NCI-H524 treated with DMSO at 0.1 percent for 48 hours (cell line): Measurements from ENCODE around the gene MYLK4.
"Not testable (repeated sequence)": the region's sequence is repeated elsewhere in the genome, so short reads cannot be mapped to it uniquely, and the experiment has no call there.

ENCODE experiments used
- DNase-seq: peaks from one replicate; lab custom pipeline; 2025; lab: John Stamatoyannopoulos, UW

The MYLK4 gene

DNA sequence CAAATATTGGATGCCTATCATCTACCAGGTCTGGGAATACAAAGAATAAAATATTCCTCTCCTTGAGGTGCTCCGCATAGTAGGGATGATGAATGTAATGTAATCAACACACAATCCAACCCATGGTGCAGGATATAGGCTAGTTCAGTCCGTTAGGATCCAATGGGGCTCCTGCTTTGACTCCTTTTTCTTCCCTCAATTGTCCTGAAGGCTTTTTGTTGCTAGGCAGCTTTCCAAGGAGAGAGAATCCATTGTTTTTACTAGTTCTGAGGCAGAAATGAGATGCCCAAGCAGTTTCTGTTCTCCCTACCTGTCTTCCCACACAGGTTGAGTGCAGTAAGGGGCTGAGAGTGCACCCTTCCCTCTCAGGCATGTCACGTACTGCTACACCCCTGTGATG is 26.5 kb upstream of the MYLK4 start:
- DNase-seq = no peak

DNA sequence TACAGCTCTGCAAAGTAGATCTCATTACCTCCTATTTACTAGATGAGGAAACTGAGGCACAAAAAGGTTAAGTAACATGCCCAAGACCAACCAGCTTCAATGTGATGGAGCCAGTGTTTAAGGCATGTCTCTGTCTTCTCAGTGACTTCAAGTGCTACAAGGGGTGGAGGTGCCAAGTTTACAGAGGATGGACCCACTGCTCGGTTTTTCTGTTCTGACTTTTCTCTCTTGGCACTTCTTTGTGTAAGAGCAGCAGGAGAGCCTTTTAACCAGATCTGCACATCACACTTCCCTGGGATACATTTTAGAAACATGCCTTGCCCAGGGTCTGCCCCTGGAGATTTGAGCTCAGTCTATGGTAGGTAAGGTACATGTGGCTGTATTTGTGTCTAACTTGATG is 24.3 kb upstream of the MYLK4 start:
- no peak for DNase-seq

DNA sequence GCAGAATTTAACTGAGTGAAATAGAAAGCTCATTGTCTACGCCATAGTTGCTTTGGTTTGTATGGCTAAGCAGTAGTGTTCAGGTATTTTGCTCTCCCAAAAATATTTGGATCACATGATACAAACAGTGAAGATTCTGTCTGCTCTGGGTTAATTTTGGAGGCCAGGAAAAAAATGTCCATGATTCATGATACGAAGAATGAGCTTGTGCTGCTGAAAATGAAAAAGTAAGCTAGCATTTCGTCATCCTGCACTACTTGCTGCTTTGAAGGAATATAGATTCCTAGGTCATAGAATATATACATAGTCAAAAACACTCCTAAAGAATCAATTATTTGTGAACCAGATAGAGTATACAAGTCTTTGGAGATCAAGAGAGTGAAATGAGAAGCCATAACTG is 22.7 kb upstream of the MYLK4 start:
- no peak for DNase-seq

DNA sequence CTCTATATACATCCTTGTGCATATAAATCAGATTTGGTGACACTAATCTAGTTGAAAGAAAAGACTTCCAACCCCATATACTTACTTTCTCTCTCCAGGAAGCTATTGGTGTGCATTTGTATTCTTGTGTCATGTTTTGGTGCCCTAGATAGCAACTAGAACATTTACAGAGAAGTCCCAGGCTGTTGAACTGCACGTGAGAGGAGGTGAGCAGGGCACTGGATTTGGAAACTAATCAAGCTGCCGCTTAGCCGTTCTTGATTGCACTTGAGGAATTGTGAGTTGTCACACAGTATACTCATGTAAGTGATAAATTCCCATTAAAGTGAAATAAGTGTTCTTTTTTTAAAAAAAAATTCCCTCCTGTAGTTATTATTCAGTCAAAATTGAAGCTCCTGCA is 22.1 kb upstream of the MYLK4 start:
- DNase-seq = no peak

DNA sequence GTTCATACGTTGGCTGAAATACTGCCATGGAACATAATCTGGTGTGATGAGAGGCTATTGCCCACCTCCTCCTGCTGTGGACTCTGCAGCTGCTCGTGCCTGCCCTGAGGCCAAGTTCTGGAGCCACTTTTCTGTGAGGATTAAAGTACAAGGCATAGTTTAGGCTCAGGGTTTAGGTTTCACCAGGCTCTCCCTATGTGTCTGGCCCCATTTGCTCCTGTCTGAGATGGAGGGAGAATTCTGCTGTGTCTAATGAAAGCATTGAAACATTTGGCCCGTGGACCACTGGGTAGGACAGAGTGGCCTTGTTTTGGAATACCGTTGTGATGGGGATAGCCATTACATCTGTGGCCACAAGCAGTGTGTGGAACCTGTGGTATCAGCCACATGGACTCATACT is 20.4 kb upstream of the MYLK4 start:
- no peak for DNase-seq

DNA sequence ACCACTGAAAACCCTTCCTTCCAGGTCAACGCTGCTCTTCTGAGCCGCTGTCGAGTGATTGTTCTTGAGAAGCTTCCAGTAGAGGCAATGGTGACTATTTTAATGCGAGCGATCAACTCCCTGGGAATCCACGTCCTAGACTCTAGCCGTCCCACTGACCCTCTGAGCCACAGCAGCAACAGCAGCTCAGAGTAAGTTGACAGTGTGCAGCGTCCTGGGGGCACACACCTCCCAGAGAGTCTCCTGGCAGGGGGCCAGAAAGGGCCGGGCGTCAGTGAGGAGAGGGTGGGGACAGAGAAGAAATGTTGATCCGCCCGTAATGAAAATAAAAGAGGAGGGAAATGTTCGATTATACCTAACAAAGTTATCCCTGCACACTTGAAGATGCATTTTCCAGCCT is 19.4 kb upstream of the MYLK4 start:
- DNase-seq = no peak

DNA sequence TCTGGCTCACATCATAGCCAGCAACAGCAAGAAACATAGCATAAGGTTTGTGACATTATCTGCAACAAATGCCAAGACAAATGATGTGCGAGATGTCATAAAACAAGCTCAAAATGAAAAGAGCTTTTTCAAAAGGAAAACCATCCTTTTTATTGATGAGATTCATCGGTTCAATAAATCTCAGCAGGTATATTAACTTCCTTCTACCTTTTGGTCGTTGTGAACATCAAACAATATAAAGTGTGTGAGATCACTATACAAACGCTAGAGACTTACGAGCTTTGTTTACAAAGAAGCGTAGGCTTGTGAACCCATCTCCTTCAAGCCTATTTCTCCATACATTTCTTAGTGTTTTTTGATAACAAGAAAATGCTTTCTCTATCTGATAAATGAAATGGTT is 18.0 kb upstream of the MYLK4 start:
- no peak for DNase-seq

DNA sequence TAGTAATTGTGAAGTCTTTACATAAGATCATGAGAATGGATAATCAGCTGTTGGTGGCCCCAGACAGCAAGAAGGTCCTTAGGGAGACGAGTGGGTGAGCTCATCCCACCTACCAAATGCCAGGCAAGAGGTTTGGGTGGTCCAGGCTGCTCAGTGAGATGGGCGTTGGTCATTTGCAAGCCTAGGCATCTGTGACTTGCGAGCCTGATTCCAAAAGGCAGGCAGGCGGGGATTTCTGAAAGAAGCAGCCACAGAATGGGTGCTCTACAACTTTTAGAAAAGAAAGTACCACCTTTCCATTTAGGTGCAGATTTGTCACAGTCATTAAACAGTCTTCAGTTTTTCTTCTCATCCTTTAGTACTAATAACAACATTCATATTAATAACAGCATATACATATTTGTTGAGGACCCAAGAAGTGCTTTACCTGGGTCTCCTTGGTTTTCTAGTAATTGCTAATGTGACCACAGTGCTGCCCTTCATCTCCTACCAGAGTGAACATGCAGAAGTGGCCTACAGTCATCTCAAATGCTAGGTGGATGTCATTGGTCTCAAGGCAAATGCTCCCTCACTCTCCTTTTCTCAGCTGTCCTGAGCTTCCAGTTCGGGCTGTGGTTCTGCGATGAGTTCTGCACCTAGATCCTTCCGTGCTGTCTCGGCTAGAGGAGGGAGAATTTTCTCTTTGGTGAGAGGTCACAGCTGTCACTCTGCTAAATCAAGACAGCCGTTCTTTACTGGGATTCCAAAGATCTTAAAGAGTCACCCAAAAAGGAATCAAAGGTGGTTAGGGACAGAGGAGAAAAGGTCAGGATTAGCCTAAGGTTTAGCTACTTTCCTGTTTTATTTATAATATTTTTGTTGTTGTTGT is 17.2 kb upstream of the MYLK4 start:
- no peak for DNase-seq

DNA sequence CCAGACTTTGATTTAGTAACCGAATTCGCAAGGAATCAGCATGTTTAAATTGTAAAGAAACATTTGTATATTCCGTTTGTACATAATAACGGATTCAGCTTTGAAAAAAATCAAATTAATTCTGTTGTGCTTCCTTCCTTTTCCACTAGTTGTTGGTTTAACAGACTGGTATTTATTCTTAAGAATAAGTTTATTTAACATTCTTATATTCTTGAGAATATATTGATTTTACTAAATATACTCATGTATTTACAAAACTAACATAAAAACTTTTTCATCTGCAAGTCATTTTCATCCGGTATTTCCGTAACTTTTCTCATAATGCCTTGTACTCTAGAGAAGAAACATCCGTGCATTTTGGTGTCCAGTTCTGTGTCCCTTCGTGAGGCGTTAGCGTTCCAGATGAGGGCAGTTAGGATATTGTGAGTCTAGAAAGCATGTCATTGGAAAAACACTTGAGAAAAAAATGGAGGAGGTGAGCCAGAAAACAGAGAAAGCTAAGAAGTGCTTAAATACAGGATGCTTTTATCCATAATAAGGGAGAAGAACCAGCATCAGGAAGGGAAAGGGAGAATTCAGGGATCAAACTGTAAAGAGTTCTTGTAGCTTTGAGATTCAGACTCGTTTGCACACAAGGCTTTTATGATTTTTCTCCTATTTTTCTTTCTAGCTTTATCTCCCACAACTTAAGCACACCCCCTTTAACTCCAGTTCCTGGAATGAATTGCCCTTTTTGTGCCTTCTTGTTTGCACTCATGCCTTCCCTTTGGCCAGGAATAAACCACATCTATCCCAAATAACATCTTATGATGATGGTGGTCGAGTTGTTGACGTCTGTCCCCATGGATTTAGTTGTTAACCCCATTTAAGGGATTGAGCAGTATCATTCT is 16.3 kb upstream of the MYLK4 start:
- DNase-seq = no peak

DNA sequence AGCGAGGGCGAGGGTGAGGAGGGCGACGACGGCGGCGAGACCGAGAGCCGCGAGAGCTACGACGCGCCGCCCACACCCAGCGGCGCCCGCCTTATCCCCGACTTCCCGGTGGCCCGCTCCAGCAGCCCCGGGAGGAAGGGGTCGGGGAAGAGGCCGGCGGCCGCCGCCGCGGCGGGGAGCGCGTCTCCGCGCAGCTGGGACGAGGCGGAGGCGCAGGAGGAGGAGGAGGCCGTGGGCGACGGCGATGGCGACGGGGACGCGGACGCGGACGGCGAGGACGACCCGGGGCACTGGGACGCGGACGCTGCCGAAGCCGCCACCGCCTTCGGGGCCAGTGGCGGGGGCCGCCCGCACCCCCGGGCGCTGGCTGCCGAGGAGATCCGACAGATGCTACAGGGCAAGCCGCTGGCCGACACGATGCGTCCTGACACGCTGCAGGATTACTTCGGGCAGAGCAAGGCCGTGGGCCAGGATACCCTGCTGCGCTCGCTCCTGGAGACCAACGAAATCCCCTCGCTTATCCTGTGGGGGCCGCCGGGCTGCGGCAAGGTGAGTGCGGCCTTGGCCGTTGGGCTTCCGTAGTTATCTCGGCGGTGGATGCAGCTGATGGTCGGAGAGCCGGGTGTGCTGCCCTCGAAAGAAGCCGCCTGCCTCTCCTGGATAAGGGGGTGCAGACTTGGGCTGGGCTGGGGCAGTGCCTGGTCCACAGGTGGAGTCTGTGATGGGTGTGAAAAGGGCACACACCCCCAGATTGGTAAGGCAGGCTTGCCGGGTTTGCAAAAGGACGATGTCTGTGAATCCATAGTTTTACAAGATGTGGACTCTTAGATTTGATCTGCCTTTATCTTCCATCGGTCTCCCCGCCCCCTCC is 15.4 kb upstream of the MYLK4 start:
- DNase-seq = no peak

DNA sequence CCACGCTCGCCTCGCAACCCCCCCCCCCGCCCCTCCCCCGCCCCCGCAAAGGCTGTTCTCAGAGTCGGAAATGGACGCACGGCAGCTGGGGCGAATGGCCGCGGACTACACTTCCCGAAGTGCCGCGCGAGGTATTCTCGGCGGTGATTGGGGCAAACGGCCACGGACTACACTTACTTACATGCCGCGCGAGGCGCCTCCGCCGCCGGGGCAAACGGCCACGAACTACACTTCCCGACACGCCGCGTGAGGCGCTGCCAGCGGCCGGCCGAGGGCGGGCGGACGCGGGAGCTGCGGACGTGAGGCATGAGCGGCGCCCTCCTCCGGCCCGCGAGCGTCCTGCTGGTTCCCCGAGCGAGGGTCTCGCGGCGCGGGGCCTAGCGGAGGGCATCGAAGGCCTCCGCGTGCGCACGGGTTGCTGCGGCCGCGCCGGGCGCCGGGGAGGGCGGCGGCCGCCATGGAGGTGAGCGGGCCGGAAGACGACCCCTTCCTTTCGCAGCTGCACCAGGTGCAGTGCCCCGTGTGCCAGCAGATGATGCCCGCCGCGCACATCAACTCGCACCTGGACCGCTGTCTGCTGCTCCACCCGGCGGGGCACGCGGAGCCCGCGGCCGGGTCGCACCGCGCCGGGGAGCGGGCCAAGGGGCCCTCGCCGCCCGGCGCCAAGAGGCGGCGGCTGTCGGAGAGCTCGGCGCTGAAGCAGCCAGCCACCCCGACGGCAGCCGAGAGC is 14.6 kb upstream of the MYLK4 start, which contains the start of gene WRNIP1:
WRNIP1 (plus strand) TSS at position 228 of the 730 bp plus-strand sequence; CDS start at position 458, 230 bp downstream.
- DNase-seq = peak; percentile 85

DNA sequence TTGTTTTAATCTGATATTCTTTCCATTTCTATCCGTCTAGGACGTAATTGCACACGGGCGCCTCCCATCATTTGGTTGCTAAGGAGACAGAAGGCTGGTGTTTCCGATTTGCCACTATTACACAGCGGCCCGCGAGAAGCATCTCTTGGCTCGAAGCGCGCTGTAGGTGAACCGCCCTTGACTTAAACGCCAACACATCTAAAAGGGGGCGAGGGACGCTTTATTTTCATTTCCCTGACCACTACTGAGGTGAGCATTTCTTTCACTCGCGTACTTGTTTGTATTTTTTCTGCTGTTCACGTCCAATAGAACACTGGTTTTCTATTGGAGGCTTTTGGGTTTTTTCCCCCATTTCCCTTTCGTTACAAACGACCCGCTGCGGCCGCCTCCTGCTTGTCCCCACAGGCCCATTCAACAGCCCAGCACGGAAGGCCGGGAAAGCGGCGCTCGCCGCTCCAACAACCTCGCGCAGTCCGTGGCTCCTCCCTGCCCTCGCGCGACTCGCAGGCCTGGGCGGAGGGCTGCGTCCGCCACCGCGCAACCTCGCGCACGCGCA is 14.0 kb upstream of the MYLK4 start:
- no peak for DNase-seq

DNA sequence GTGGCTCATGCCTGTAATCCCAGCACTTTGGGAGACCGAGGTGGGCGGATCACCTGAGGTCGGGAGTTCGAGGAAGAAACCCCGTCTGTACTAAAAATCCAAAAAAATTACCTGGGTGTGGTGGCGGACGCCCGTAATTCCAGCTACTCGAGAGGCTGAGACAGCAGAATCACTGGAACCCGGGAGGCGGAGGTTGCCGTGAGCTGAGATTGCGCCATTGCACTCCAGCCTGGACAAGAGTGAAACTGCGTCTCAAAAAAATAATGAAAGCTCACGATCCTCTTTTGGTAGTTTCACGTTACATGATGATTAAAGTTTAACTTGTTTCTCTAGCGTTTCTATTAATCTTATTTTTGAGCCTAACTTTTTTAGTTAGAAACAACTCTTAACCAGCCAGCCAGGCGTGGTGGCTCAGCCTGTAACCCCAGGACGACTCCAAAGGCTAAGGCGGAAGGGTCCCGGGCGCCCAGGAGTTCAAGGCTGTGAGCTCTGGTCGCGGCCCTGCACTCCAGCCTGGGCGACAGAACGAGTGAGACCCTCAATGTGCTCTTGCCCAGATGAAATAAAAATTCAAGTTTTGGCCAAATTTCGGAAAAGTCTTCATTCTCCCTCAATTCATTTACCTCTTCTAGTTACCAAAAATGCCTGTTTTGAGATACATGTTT is 13.3 kb upstream of the MYLK4 start:
- DNase-seq = no peak

DNA sequence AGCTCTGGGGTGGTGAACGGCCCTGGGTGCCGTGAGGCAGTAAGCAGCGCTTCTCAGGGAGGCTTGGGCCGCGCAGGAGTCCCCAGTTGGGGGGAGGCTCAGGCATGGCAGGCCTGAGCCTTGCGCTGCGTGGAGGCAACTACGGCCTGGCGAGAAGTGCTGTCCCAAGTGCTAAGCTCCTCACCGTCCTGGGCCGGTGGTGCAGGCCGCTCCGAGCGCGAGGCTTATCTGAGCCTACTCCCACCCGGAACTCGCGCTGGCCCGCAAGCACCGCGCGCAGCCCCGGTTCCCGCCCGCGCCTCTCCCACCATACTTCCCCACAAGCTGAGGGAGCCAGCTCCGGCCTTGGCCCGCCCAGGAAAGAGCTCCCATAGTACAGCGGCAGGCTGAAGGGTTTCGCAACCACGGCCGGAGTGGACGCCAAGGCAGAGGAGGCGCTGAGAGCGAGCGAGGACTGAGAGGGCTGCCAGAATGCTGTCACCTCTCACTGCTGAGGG is 12.7 kb upstream of the MYLK4 start:
- DNase-seq = no peak

DNA sequence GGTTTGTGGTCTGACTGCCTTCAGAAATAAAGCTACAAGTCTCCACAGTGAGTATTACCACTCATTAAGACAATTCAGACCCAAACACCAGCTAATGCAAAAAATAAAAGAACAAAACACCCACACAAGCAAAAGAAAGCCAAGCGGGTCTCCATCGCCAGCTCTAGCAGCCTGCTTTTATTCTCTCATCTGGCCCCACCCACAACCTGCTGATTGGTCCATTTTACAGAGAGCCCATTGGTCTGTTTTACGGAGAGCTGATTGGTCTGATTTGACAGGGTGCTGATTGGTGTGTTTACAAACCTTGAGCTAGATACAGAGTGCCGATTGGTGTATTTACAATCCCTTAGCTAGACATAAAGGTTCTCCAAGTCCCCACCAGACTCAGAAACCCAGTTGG is 12.1 kb upstream of the MYLK4 start:
- DNase-seq = not testable (repeated sequence)

DNA sequence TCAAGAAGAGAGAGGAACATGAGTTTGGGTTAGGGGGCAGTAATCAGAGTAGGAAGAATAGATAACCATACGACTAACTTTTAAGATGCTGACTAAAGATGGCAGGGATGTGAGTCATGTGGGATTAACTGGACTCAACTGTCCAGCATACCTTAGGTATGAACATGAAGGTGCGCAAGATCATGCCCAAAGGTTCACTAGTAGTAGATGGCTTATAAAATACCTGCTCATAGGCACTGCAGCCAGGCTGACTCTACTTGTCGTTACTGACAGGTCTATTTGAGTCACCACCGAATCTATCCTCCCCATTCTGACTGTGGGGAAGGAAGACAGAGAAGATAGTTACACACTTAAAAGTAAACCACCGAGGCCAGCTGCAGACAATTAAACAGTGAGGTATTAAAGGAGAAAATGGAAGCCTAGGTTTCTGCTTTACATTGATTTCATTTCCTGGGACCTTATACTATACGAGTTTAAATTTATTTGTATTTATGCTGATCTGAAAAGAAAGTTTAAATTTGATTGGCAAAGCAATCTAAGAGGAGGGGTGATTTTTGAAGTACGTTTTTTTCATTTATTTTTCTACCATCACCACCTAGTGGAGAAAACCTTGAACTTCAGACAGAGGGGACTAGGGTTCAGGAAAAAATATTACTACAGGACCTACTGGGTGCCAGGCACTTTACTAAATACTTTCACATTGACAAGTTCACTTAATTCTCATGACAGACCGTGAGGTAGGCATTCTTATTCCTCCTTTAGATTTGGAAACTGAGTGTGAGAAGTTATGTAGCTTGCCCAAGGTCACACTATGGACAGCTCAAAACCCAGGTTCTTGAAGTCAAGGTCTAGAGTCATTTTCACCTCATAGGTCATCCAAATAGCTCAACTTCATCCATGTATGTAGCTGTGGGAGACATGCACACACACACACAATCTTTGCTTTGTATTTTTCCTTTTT is 10.4 kb upstream of the MYLK4 start:
- no peak for DNase-seq

DNA sequence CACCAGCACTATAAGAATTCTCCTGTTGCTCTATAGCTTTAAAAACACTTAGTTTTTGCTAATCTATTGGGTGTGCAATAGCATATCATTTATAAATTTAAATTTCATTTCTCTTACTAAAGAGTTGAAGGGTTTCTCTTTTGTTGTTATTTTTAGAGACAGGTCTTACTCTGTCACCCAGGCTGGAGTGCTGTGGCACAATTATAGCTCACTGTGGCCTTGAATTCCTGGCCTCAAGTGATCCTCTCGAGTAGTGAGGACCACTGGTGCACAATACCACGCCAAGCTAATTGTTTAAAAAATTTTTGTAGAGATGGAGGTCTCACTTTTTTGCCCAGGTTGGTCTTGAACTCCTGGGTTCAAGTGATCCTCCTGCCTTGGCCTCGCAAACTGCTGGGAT is 8.3 kb upstream of the MYLK4 start:
- DNase-seq = no peak

DNA sequence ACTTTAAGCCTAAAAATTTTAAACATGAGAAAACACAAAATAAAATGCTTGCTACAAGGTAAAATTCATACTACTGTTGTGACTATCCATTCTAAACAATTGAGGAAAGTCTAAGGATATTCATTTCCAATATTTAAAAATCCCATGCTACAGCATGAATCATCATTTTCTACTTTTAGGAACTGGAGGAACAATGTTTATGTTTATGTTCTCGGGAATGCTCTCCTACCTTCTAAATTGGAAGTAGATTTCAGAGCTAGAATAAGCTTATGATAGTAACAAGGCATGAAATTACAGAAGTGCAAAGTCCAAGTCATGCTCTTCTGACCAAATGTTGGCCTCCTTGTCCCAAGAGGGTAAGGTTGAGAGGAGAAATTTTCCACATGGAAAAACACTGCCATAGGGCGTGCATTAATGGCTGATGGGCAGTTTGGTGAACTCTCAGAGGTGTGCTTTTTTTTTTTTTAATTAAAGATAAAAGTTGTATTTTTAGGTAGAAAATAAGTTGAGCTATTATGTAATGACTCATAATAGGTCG is 6.0 kb upstream of the MYLK4 start:
- DNase-seq = no peak

DNA sequence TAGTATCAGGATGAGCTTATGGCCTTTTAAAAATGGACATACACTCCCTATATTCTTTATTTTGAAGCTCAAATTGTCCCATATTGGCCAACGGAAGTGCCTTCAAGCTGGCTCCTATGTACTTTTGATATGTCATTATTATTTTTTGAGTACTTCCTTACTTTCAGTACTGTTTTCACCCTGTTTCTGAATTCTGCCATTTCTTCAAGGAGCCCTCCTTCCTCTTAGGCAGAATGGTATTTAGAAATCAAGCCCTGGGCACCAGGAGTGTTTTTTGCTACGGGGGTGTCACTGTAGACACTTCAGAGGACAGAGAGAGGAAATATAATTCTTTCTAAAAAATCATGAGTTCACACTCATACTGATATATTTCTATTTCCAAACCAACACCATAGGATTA is 5.5 kb upstream of the MYLK4 start:
- DNase-seq = no peak
